ENCODE measurements around the gene MAL.

The MAL gene

DNA sequence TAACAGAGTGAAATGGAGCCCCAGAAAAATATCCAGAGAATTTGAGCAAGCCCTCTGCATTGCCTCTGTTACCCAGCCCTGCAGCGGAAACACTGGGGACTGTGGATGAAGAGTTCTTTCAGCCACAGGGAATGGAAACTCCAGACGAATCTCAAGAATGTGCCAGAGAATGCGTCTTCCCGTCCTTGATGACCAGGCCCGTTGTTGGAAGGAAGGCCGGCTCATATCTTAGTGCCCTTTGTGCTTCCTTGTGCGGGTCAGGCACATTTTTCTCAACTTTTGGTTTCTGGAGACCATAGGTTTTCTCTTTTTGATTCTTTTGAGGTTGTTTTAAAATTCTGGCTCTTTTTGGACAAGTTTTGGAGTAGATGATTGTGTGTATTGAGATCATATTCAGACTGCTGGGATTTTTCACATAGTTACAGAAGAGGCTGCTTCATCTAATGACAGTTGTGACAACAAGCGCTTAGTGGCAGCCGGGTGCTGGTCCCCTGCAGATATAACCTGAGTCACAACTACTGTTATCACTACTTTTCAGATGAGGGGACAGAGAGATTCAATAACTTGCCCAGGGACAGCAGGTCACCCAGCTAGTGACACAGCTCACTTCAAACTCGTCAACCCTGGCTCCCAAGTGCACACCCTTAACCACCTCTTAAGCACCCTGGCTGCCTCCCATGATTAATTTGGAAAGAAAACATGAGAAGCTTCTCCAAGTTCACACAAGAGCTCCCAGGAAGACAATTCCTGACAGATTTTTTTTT is 15.7 kb downstream of the MAL start:
- Mint-ChIP-seq H3K9me3 (peaks cover 29% of the 10 kb centered on the region), H3K4me3 (no peak overlapping the region), H3K27me3 (no peaks in the 10 kb centered on the region), H3K36me3 (ENCODE audit: low read depth) (peaks cover 17% of the 10 kb centered on the region), H3K27ac (peak overlapping the region; percentile 1), H3K4me1 (peaks cover 73% of the 10 kb centered on the region)
- DNase-seq = no peak
- ATAC-seq = peak; percentile 41

DNA sequence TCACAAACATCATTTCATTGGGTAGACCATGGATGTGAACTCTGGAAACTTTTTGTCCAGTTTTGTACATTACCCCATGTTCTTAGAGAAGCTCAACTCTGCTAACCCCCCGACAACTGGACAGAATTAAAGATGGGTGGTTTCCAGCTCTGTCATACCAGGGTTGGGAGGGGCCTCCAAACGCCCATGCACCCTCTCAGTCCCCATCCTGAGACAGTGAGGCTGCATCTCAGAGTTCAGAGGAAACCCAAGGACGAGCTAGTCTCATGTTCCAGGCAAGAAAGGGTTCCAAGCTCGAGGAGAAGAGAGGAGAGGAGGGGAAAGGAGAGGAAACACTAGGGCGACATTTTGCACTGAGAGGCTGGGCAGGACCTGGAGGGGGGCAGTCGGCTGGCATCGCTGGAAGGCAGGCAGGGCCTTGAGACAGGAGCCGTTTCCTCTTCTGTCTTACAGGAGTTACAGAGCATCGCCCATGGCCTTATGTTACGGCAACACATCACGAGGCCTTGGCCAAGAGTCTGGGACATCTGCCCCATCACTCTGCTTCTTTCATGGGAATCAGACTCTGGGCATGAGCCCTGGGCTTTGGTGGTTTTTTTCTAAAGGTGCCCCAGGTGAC is 16.4 kb downstream of the MAL start:
- no peaks in the 10 kb centered on the region for H3K27me3 Mint-ChIP-seq
- peaks cover 11% of the 10 kb centered on the region for H3K36me3 Mint-ChIP-seq (ENCODE audit: low read depth)
- ATAC-seq (peak; percentile 55), DNase-seq (no peak)
- peak overlapping the region; percentile 67 for H3K27ac Mint-ChIP-seq
- no peak overlapping the region for H3K4me3 Mint-ChIP-seq
- H3K4me1 Mint-ChIP-seq = peaks cover 74% of the 10 kb centered on the region
- H3K9me3 Mint-ChIP-seq = peaks cover 23% of the 10 kb centered on the region

DNA sequence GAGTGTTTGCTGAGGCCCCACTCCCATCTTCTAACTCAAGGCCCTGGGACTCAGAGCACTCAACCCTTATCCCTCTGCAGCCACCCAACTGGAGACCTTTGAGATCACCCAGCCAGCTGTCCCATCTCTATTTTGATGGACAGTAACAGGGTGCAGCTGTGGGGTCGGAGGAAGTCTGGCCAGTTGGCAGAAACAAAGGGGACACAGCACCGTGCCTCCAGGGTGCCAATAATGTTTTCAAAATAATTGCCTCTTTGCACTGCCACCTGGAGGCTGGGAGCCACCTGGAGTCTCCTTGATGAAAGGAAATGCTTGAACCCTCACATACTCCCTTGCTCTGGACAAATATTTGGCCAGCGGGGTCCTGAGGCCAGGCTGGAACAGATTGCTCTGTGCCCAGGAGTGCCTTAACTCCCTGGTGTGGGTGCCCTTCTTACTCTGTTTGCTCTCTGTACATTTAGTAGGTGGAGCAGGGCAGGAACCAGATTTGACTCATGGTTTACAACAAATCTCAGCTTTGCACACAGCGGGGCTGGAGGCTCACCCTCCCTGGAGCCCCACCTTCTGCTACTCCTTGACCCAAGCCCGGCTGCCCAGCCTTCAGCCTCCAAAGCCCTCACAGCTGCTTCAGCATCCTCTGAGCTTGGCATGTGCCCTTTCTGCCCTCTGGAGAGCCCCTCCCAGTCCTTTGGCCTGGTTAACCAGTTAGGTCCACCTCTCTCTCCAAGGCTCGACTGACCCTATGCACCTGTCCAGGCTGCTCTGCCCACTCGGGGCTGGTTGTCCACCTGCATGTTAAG is 17.2 kb downstream of the MAL start:
- H3K4me3 Mint-ChIP-seq = no peak overlapping the region
- no peak overlapping the region for H3K27ac Mint-ChIP-seq
- H3K9me3 Mint-ChIP-seq = peaks cover 15% of the 10 kb centered on the region
- DNase-seq (no peak), ATAC-seq (no peak)
- H3K4me1 Mint-ChIP-seq = peaks cover 74% of the 10 kb centered on the region
- H3K27me3 Mint-ChIP-seq = no peaks in the 10 kb centered on the region
- peaks cover 7% of the 10 kb centered on the region for H3K36me3 Mint-ChIP-seq (ENCODE audit: low read depth)

DNA sequence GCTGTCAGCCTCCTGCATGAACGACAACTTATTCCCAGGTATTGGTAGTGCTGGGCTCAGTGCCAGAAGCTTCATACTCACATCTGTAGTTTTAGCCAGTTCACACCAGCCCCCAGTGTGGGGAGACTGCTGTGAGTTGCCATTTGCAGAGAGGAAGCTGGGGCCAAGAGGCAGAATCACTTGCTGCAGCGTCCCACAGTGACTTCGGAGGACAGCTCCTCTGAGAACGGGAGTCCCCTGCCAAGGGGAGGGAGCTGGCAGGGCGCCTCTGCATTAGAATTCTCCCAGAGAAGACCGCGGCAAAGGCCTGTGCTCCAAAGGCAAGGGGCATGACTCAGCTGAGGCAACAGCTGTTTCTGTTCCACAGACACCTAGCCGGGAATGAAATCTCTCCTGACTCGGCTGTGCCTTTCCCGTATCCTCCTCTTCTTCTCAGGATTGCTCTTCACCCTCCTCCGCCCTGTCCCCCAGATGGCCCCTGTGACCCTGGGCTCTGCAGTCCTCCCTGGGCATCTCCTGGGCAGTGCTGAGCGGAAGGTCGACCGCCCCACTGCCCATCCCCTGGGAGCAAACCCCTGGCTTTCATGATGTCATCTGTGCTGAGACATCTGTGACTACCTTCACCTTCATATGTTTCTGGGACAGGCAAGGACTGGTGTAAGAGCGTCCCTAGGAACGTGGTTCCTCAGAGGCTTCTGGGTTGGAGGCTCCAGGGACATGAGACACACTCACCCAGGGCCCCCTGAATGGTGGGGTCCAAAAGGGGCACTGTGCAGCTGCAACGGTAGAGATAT is 18.0 kb downstream of the MAL start:
- H3K36me3 Mint-ChIP-seq (ENCODE audit: low read depth) = no peaks in the 10 kb centered on the region
- ATAC-seq (peak; percentile 55), DNase-seq (peak; percentile 41)
- no peak overlapping the region for H3K4me3 Mint-ChIP-seq
- peaks cover 71% of the 10 kb centered on the region for H3K4me1 Mint-ChIP-seq
- H3K27ac Mint-ChIP-seq = no peak overlapping the region
- H3K9me3 Mint-ChIP-seq = peaks cover 7% of the 10 kb centered on the region
- no peaks in the 10 kb centered on the region for H3K27me3 Mint-ChIP-seq

DNA sequence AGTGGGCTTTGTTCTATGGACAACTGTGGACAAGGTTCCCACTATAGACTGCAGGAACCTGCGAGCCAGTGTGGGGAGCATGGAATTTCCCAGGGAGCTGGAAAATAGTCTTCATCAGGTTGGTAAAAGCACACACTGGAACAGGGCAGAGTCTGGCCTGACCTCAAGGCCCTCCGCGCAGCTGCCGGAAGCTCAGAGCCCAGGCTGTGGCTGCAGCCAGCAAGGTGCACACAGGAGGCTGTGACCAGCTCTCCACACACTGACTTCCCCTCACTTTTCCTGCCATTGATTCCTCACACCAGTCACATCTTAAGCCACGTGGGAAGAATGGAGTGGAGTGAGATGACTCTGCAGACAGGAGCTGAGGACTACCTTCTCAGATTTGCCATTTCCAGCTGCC is 19.1 kb downstream of the MAL start:
- DNase-seq (no peak), ATAC-seq (no peak)
- Mint-ChIP-seq H3K27ac (no peak overlapping the region), H3K4me3 (no peak overlapping the region), H3K36me3 (ENCODE audit: low read depth) (no peaks in the 10 kb centered on the region), H3K4me1 (peaks cover 69% of the 10 kb centered on the region), H3K27me3 (no peaks in the 10 kb centered on the region), H3K9me3 (no peaks in the 10 kb centered on the region)

DNA sequence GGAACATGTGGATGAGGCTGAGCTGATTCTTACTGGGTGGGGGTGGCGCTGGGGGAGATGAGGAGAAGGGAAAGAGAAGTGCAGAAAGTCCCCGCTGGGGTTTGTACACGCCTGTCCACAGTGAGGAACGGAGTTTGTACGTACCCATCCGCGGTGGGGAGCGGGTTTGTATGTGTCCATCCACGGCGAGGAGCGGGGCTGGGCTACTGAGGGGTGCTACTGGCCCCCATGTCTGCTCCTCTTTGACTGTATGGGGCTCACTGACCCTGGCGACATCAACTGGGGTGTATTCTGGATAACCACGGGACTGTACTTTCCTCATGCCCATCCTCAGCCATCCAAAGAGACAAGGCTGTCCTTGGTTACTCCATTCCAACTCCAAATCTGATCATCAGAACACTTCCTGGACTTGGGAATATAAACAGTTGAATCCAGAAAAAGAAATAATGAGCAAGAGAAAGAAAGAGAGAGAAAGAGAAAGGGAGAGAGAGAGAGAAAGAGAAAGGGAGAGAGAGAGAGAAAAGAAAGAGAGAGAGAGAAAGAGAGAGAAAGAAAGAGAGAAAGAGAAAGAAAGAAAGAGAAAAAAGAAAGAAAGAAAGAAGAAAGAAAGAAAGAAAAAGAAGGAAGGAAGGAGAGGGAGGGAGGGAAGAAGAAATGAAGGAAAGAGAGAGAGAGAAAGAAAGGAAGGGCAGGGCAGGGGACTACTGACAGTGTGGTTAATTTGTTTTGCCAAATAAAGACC is 21.0 kb downstream of the MAL start:
- peaks cover 5% of the 10 kb centered on the region for H3K36me3 Mint-ChIP-seq (ENCODE audit: low read depth)
- no peaks in the 10 kb centered on the region for H3K27me3 Mint-ChIP-seq
- ATAC-seq (no peak), DNase-seq (no peak)
- no peak overlapping the region for H3K4me3 Mint-ChIP-seq
- H3K27ac Mint-ChIP-seq = peak overlapping the region; percentile 25
- no peaks in the 10 kb centered on the region for H3K9me3 Mint-ChIP-seq
- H3K4me1 Mint-ChIP-seq = peaks cover 80% of the 10 kb centered on the region

DNA sequence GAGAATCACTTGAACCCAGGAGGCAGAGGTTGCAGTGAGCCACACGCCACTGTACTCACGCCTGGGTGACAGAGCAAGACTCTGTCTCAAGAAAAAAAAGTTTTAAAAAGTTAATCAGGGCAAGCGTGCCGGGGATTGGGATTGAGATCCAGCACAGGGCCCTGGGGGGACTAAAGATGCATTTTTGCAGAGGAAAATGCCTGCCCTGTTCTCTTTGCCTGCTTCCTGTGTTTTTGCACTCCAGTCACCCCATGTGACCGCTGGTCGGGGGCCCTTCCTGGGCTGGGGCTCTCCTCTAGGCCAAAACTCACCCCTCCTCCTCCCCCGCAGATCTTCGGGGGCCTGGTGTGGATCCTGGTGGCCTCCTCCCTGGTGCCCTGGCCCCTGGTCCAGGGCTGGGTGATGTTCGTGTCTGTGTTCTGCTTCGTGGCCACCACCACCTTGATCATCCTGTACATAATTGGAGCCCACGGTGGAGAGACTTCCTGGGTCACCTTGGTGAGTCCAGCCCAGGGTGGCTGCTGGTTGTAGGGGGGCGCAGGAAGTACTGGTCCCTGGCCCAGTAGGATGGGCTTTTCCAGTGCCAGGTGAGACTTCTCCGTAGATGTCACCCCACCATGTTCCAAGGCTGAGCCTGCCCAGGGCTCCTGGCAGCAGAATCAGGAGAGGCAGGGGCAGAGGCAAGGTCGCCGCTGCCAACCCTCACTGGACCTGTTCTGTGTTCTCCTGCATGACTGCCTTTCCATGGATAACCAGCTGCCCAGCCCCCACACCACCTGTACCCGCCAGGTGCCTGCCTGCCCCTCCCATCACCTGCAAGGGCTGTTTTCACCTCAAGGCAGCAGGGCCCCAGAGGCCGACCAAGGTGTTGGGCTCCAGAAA is 22.4 kb downstream of the MAL start:
- Mint-ChIP-seq H3K9me3 (no peaks in the 10 kb centered on the region), H3K4me1 (peaks cover 79% of the 10 kb centered on the region), H3K27ac (no peak overlapping the region), H3K27me3 (no peaks in the 10 kb centered on the region), H3K4me3 (no peak overlapping the region), H3K36me3 (ENCODE audit: low read depth) (peaks cover 8% of the 10 kb centered on the region)
- DNase-seq (no peak), ATAC-seq (no peak)

DNA sequence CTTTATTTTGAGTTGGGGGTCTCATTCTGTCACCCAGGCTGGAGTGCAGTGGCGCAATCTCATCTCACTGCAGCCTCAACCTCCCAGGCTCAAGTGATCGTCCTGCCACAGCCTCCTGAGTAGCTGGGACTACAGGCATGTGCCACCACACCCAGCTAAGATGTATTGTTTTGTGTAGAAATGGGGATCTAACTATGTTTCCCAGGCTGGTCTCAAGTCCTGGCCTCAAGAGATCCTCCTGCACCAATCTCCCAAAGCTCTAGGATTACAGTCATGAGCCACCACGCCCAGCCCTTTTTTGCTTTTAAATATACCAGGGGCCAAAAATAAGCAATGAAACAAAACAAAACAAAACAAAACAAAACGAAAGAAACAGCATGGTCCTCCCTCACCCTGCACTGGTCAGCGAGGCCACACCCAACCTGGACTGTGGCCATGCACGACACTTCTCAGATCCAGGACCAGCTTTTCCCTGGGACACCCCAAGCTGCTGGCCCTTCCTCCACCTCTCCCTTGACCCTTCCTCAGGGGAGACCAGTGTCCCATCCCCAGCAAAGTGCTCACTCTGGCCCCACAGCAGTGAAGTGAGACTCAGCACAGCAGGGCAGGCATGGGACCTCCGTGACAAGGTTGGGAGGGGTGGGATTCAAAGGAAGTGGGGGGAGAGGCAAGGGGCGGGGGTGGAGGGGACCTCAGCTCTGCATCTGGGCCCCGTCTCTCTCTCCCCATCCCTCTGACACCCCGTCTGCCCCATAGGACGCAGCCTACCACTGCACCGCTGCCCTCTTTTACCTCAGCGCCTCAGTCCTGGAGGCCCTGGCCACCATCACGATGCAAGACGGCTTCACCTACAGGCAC is 23.5 kb downstream of the MAL start:
- no peak overlapping the region for H3K27ac Mint-ChIP-seq
- H3K4me1 Mint-ChIP-seq = peaks cover 78% of the 10 kb centered on the region
- DNase-seq (no peak), ATAC-seq (no peak)
- H3K36me3 Mint-ChIP-seq (ENCODE audit: low read depth) = peaks cover 8% of the 10 kb centered on the region
- no peak overlapping the region for H3K4me3 Mint-ChIP-seq
- H3K9me3 Mint-ChIP-seq = no peaks in the 10 kb centered on the region
- H3K27me3 Mint-ChIP-seq = no peaks in the 10 kb centered on the region

DNA sequence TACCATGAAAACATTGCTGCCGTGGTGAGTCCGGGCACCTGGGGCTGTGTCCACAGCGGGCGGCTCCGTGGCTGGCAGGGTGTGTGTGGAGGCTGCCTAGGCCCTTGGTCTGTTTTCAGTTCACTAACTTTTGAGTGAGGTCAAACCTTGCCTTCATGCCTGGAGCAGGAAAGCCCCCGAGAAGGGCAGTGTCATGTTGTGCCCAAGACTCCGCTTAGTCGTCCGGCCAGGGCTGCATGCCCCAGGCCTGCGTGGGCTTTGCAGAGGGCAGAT is 24.1 kb downstream of the MAL start:
- ATAC-seq = no peak
- H3K4me1 Mint-ChIP-seq = peaks cover 78% of the 10 kb centered on the region
- H3K27ac Mint-ChIP-seq = peak overlapping the region; percentile 93
- H3K36me3 Mint-ChIP-seq (ENCODE audit: low read depth) = peaks cover 8% of the 10 kb centered on the region
- no peak overlapping the region for H3K4me3 Mint-ChIP-seq
- no peaks in the 10 kb centered on the region for H3K9me3 Mint-ChIP-seq
- no peak for DNase-seq
- H3K27me3 Mint-ChIP-seq = no peaks in the 10 kb centered on the region

DNA sequence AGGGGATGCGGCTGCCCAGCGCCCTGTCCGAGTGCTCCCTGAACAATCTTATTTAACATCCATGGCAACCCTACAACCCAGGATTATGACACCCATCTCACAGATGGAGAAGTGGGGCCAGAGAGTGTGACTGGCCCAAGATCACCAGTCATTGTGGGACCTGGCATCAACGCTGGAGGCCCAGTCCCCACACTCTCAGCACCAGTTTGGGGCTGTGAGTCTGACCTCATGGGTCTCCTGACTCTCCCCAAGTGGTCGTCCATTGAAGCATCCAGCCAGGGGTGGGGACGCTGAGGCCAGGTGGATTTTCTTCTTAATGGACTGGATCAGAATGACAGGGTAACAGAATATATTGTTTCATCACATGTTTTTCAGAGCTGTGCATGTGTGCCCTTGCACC is 24.5 kb downstream of the MAL start:
- H3K9me3 Mint-ChIP-seq = no peaks in the 10 kb centered on the region
- ATAC-seq (no peak), DNase-seq (no peak)
- peaks cover 78% of the 10 kb centered on the region for H3K4me1 Mint-ChIP-seq
- H3K27me3 Mint-ChIP-seq = no peaks in the 10 kb centered on the region
- no peak overlapping the region for H3K4me3 Mint-ChIP-seq
- peaks cover 8% of the 10 kb centered on the region for H3K36me3 Mint-ChIP-seq (ENCODE audit: low read depth)
- peak overlapping the region; percentile 93 for H3K27ac Mint-ChIP-seq

DNA sequence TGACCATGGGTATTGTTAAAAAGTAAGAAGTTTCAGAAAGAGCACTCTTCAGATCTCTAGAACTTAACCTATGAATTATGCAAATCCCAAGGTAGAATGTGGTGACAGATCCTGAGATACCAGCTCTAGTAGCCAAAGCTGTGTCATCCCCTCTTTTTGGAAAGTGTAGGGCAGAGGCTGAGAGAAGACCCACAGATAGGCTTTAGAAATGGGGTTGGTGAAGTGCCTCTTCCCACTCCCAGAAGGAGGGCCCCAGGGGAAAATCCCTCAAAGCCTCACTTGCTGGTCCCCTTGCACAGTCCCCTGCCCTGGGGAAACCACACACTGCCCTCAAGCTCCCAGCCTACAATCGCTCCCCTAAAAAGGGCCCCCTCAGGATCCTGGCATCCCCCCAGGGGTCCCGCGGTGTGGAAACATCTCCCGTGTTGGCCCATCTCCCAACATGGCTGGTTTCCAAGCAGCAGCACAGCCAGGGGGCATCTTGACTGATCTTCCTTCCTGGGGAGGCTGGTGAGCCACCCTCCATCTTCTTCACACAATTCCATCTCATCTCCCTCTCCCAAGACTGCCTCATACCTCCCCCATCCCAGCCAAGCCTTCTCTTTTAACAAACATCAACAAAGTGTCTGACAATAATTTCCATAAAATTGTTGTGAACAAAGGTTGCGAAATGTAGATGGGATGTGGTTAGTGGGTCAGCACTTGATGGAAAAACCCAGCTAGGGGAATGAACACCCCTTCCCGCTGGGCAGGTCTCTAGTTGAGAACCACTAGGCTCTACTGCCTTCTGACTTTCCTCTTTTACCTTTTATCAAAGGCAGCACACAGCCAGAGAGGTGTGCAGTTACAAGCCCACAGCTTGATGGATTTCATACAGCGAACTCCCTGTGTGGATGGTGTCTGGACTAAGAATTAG is 25.1 kb downstream of the MAL start:
- no peaks in the 10 kb centered on the region for H3K9me3 Mint-ChIP-seq
- ATAC-seq (peak; percentile 84), DNase-seq (peak; percentile 45)
- H3K4me3 Mint-ChIP-seq = peak overlapping the region; percentile 40
- no peaks in the 10 kb centered on the region for H3K27me3 Mint-ChIP-seq
- H3K27ac Mint-ChIP-seq = peak overlapping the region; percentile 93
- peaks cover 8% of the 10 kb centered on the region for H3K36me3 Mint-ChIP-seq (ENCODE audit: low read depth)
- H3K4me1 Mint-ChIP-seq = peaks cover 83% of the 10 kb centered on the region

DNA sequence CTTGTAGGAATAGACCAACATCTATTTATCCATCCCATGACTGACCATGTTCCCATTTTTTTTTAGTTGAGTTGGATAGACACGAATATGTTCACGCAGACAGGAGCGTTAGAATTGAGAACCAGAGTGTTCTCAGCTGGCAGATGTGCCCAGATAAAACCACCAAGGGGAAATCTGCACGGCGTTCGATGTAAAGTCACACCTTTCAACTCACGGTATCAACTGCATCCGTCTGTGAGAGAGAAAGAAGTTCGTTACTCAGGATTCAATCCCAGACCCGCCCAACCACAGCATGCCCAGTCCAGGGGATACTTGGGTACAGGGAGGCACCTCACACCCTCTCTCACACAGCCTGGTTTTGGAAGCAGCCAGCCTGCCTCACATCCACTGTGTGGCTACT is 26.1 kb downstream of the MAL start:
- no peaks in the 10 kb centered on the region for H3K27me3 Mint-ChIP-seq
- H3K4me1 Mint-ChIP-seq = peaks cover 87% of the 10 kb centered on the region
- H3K27ac Mint-ChIP-seq = peak overlapping the region; percentile 93
- H3K36me3 Mint-ChIP-seq (ENCODE audit: low read depth) = peaks cover 8% of the 10 kb centered on the region
- no peaks in the 10 kb centered on the region for H3K9me3 Mint-ChIP-seq
- ATAC-seq (no peak), DNase-seq (no peak)
- H3K4me3 Mint-ChIP-seq = no peak overlapping the region

All from activated naive CD8-positive, alpha-beta T cell treated with anti-CD3 and anti-CD28 coated beads, Interleukin-2, amount 50 U/mL, for 24 hours (primary cell).